Thyroid gland (tissue), 4 donors: ENCODE results near the gene HAGHL.

Experiments used
- POLR2A ChIP-seq, 2 donors: fragments of 450-650 bp; IDR thresholded peaks; one replicate each; pipeline ENCODE4 v1.6.1; 2017; ENCODE audit warnings: antibody characterized with exemption in 2 of 2, mild to moderate bottlenecking in 2 of 2, moderate library complexity in 1 of 2
- TF ChIP-seq, protein P1 (sequence below), 6 experiments: fragments of 200-600 bp in 3 of 6; fragments of 450-650 bp in 3 of 6; sonication (generic) in 3 of 6; IDR thresholded peaks; one replicate each; pipeline ENCODE4 v1.5.1; 2016 to 2019; ENCODE audit warnings: antibody characterized with exemption in 6 of 6, mild to moderate bottlenecking in 2 of 6, inconsistent platforms in 1 of 6, moderate library complexity in 1 of 6

DNA sequence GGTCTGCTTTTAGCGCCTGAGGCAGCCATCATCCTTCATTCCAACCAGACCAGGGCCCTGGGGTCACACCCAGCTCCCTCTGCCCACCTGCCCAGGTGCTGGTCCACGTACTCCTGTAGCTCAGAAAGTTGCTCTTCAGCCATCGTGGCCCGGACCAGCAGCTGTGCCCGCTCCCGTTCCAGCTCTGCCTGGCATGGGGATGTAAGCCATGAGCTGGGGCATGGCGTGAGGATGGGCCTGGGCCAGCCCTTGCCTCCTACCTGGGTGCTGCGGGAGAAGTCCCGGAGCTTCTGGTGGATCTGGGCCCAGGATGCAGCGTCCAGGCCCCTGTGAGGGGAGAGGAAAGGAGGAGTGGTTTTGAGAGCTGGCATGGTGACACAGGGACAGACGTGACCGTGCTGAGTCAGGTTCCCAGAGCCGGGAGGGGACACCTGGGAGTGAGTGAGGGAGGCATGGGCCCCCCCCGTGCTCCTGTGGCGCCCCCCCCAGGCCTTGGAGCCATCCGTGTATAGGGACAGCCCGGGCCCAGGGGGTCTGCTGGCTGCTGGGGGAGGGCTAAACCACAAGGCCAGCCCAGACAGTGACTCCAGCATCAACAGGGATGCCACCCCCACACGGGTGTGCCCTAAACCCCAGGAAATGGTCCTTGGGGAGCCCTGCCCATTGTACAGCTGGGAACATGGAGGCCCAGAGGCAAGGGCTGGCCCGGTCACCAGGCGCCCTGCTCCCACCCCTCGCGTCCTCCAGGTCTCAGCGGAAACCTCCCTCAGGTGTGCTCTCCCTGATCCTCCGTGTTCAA is 3.9 kb upstream of the HAGHL start:
- no peak for TF ChIP-seq POLR2A (IDR thresholded peaks at IDR 0.05)
- TF ChIP-seq, protein P1, sequence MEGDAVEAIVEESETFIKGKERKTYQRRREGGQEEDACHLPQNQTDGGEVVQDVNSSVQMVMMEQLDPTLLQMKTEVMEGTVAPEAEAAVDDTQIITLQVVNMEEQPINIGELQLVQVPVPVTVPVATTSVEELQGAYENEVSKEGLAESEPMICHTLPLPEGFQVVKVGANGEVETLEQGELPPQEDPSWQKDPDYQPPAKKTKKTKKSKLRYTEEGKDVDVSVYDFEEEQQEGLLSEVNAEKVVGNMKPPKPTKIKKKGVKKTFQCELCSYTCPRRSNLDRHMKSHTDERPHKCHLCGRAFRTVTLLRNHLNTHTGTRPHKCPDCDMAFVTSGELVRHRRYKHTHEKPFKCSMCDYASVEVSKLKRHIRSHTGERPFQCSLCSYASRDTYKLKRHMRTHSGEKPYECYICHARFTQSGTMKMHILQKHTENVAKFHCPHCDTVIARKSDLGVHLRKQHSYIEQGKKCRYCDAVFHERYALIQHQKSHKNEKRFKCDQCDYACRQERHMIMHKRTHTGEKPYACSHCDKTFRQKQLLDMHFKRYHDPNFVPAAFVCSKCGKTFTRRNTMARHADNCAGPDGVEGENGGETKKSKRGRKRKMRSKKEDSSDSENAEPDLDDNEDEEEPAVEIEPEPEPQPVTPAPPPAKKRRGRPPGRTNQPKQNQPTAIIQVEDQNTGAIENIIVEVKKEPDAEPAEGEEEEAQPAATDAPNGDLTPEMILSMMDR (IDR thresholded peaks at IDR 0.05), result no peak
